Measurements from ENCODE around the gene FOXS1. TPM values are rescaled to one million over a fixed set of nuclear protein-coding genes. Genes with fewer than 3 reads are reported as not detected.

FOXS1 gene
- total and polyA plus RNA-seq, 4 donors, result 1.4 to 3.2 (median 2.5) TPM

- Histone ChIP-seq H3K9ac (ENCODE audit: insufficient read depth in 1 of 2, low read length in 2 of 2) (no peak overlapping the region), H3K4me1 (ENCODE audit: control insufficient read depth in 5 of 5, insufficient read depth in 5 of 5, low read length in 5 of 5) (peaks cover 0 to 20% (median 5%) of the 10 kb centered on the region in 5 donors), H3K27me3 (ENCODE audit: control insufficient read depth in 3 of 3, insufficient read depth in 3 of 3, low read length in 2 of 3) (no peaks in the 10 kb centered on the region), H3K27ac (ENCODE audit: low read depth in 1 of 2, low read length in 1 of 2) (no peak overlapping the region), H3K4me3 (no peak overlapping the region), H3K36me3 (ENCODE audit: control insufficient read depth in 4 of 4, insufficient read depth in 4 of 4, low read length in 4 of 4) (no peaks in the 10 kb centered on the region), H3K9me3 (ENCODE audit: control insufficient read depth in 4 of 4, insufficient read depth in 3 of 4, low read length in 3 of 4) (no peaks in the 10 kb centered on the region)
- no peak for DNase-seq
- ATAC-seq (ENCODE audit: insufficient read depth, low FRiP score), result no peak
- no peak for TF ChIP-seq CTCF (IDR thresholded peaks at IDR 0.05; ENCODE audit: control extremely low read depth, extremely low read depth)
- WGBS, 2 donors, result 79 to 90% methylated on average over 8 of the region's 8 CpGs
Observed at GRCh38 chr20:31818376-31818908, 27.0 kb downstream of the FOXS1 start.

- Histone ChIP-seq H3K4me1 (ENCODE audit: control insufficient read depth in 5 of 5, insufficient read depth in 5 of 5, low read length in 5 of 5) (peaks cover 0 to 23% (median 5%) of the 10 kb centered on the region in 5 donors), H3K9me3 (ENCODE audit: control insufficient read depth in 4 of 4, insufficient read depth in 3 of 4, low read length in 3 of 4) (no peaks in the 10 kb centered on the region), H3K36me3 (ENCODE audit: control insufficient read depth in 4 of 4, insufficient read depth in 4 of 4, low read length in 4 of 4) (no peaks in the 10 kb centered on the region), H3K4me3 (no peak overlapping the region), H3K27me3 (ENCODE audit: control insufficient read depth in 3 of 3, insufficient read depth in 3 of 3, low read length in 2 of 3) (no peaks in the 10 kb centered on the region), H3K27ac (ENCODE audit: low read depth in 1 of 2, low read length in 1 of 2) (no peak overlapping the region), H3K9ac (ENCODE audit: insufficient read depth in 1 of 2, low read length in 2 of 2) (no peak overlapping the region)
- no peak for TF ChIP-seq CTCF (IDR thresholded peaks at IDR 0.05; ENCODE audit: control extremely low read depth, extremely low read depth)
- WGBS, 2 donors, result 92 to 96% methylated on average over 5 of the region's 5 CpGs
- DNase-seq (no peak), ATAC-seq (ENCODE audit: insufficient read depth, low FRiP score) (no peak)
Observed at GRCh38 chr20:31817461-31817860, 27.9 kb downstream of the FOXS1 start.

- H3K27me3 ChIP-seq (ENCODE audit: control insufficient read depth in 3 of 3, insufficient read depth in 3 of 3, low read length in 2 of 3), result no peaks in the 10 kb centered on the region
- no peak for TF ChIP-seq CTCF (IDR thresholded peaks at IDR 0.05; ENCODE audit: control extremely low read depth, extremely low read depth)
- peaks cover 0 to 26% (median 5%) of the 10 kb centered on the region in 5 donors for H3K4me1 ChIP-seq (ENCODE audit: control insufficient read depth in 5 of 5, insufficient read depth in 5 of 5, low read length in 5 of 5)
- no peak for DNase-seq
- 95 to 97% methylated on average over 5 of the region's 5 CpGs for WGBS, 2 donors
- no peak overlapping the region for H3K27ac ChIP-seq (ENCODE audit: low read depth in 1 of 2, low read length in 1 of 2)
- H3K9ac ChIP-seq (ENCODE audit: insufficient read depth in 1 of 2, low read length in 2 of 2), result no peak overlapping the region
- H3K9me3 ChIP-seq (ENCODE audit: control insufficient read depth in 4 of 4, insufficient read depth in 3 of 4, low read length in 3 of 4), result no peaks in the 10 kb centered on the region
- no peaks in the 10 kb centered on the region for H3K36me3 ChIP-seq (ENCODE audit: control insufficient read depth in 4 of 4, insufficient read depth in 4 of 4, low read length in 4 of 4)
- no peak for ATAC-seq (ENCODE audit: insufficient read depth, low FRiP score)
- H3K4me3 ChIP-seq, result no peak overlapping the region
Observed at GRCh38 chr20:31816221-31816620, 29.2 kb downstream of the FOXS1 start.

Measured in lung (tissue), 12 donors.